ENCODE measurements around the gene TIPARP. TPM values are rescaled to one million over a fixed set of nuclear protein-coding genes. Genes with fewer than 3 reads are reported as not detected.

The TIPARP gene
- total RNA-seq, 1 experiment from 2014 or later = 35.0 TPM

- Histone ChIP-seq H3K9me2 (ENCODE audit: insufficient read depth) (no peaks in the 10 kb centered on the region), H3K9me3 (ENCODE audit: insufficient read depth, low read depth) (no peaks in the 10 kb centered on the region), H3K27ac (no peak overlapping the region), H3F3A (ENCODE audit: insufficient read depth, low read depth) (peaks cover 25% of the 10 kb centered on the region), H3K4me3 (no peak overlapping the region; the same call in 1 of the 2 replicates), H3K36me3 (ENCODE audit: low read depth) (peaks cover 73% of the 10 kb centered on the region), H3K4me1 (replicated peaks; ENCODE audit: insufficient read depth) (peaks cover 90% of the 10 kb centered on the region), H3K79me2 (ENCODE audit: low read depth) (peaks cover 100% of the 10 kb centered on the region), H3K27me3 (ENCODE audit: insufficient read depth, low read depth) (no peaks in the 10 kb centered on the region), H4K20me1 (ENCODE audit: insufficient read depth) (peaks cover 82% of the 10 kb centered on the region), H3K4me2 (peak overlapping the region; percentile 53; the same call in 1 of the 2 replicates), H2AFZ (no peak overlapping the region)
- CTCF ChIA-PET = no interaction called here
- BruUV-seq (replicated peaks) = no TSS peak
- POLR2A ChIA-PET (ENCODE audit: unreplicated experiment) = interaction anchor here (0.6 kb wide), 2 partner anchors 38 to 83 kb away, joined by 3 to 5 read pairs; no protein-coding TSS in a partner anchor
- DNase-seq = no peak
- intact Hi-C loops (cut with micrococcal nuclease; ENCODE audit: unreplicated experiment) = no loop called here
- TF ChIP-seq CTCF (conservative IDR thresholded peaks at IDR 0.05) = no peak
- no peak for TF ChIP-seq EZH2 (IDR thresholded peaks at IDR 0.05; ENCODE audit: low read depth)
These were observed 8.6 kb downstream of the TIPARP start for GRCh38 chr3:156682963-156683362.

GRCh38 chr3:156685198-156685597 lies 10.8 kb downstream of the TIPARP start:
- H3K36me3 ChIP-seq (ENCODE audit: low read depth) = peaks cover 65% of the 10 kb centered on the region
- H2AFZ ChIP-seq = no peak overlapping the region
- peaks cover 100% of the 10 kb centered on the region for H3K79me2 ChIP-seq (ENCODE audit: low read depth)
- no peak for TF ChIP-seq EZH2 (IDR thresholded peaks at IDR 0.05; ENCODE audit: low read depth)
- no peak for TF ChIP-seq CTCF (conservative IDR thresholded peaks at IDR 0.05)
- intact Hi-C loops (cut with micrococcal nuclease; ENCODE audit: unreplicated experiment) = no loop called here
- no peak overlapping the region for H3K4me3 ChIP-seq
- CTCF ChIA-PET = no interaction called here
- H3K9me3 ChIP-seq (ENCODE audit: insufficient read depth, low read depth) = no peaks in the 10 kb centered on the region
- peaks cover 67% of the 10 kb centered on the region for H3K4me1 ChIP-seq (replicated peaks; ENCODE audit: insufficient read depth)
- H3K4me2 ChIP-seq = peak overlapping the region; percentile 10
- DNase-seq = no peak
- H3K27ac ChIP-seq = peak overlapping the region; percentile 28
- H3F3A ChIP-seq (ENCODE audit: insufficient read depth, low read depth) = peaks cover 33% of the 10 kb centered on the region
- H3K27me3 ChIP-seq (ENCODE audit: insufficient read depth, low read depth) = no peaks in the 10 kb centered on the region
- H4K20me1 ChIP-seq (ENCODE audit: insufficient read depth) = peaks cover 79% of the 10 kb centered on the region
- H3K9me2 ChIP-seq (ENCODE audit: insufficient read depth) = no peaks in the 10 kb centered on the region
- no TSS peak for BruUV-seq (replicated peaks)
- POLR2A ChIA-PET (ENCODE audit: unreplicated experiment) = interaction anchor here (0.6 kb wide), 1 partner anchor 467 kb away, joined by 3 read pairs; no protein-coding TSS in a partner anchor

- Histone ChIP-seq H3K4me1 (replicated peaks; ENCODE audit: insufficient read depth) (peaks cover 62% of the 10 kb centered on the region), H3K36me3 (ENCODE audit: low read depth) (peaks cover 59% of the 10 kb centered on the region), H3K27ac (0 out of 2 replicates have a peak overlapping the region, but pooled peaks have one; percentile 28), H3K4me3 (no peak overlapping the region), H3K9me2 (ENCODE audit: insufficient read depth) (no peaks in the 10 kb centered on the region), H2AFZ (no peak overlapping the region), H3K4me2 (peak overlapping the region; percentile 10), H3K79me2 (ENCODE audit: low read depth) (peaks cover 100% of the 10 kb centered on the region), H3F3A (ENCODE audit: insufficient read depth, low read depth) (peaks cover 31% of the 10 kb centered on the region; the same call in 1 of the 2 replicates), H3K9me3 (ENCODE audit: insufficient read depth, low read depth) (no peaks in the 10 kb centered on the region), H3K27me3 (ENCODE audit: insufficient read depth, low read depth) (no peaks in the 10 kb centered on the region), H4K20me1 (ENCODE audit: insufficient read depth) (peaks cover 73% of the 10 kb centered on the region)
- BruUV-seq (replicated peaks) = no TSS peak
- no peak for DNase-seq
- intact Hi-C loops (cut with micrococcal nuclease; ENCODE audit: unreplicated experiment) = no loop called here
- CTCF ChIA-PET = no interaction called here
- POLR2A ChIA-PET (ENCODE audit: unreplicated experiment) = no interaction called here
- TF ChIP-seq EZH2 (IDR thresholded peaks at IDR 0.05; ENCODE audit: low read depth) (no peak), CTCF (conservative IDR thresholded peaks at IDR 0.05) (no peak)
These were observed 11.4 kb downstream of the TIPARP start for GRCh38 chr3:156685752-156686151.
